ENCODE data around the gene TEX2.

GRCh38 chr17:64111831-64112230 lies 151.2 kb downstream of the TEX2 start:
- TF ChIP-seq POLR2A (IDR thresholded peaks at IDR 0.05), result no peak
- TF ChIP-seq CTCF (IDR thresholded peaks at IDR 0.05), result no peak
